K562 treated with DMSO at 1 percent for 4 hours (cell line): ENCODE data around the gene RND1. TPM values are rescaled to one million over a fixed set of nuclear protein-coding genes. Genes with fewer than 3 reads are reported as not detected.

Source experiments
- total RNA-seq: library from RNA; unstranded; fragments of 300-600 nt; gene quantifications from 2 replicates; pipeline ENCODE4 v1.2.3, GENCODE V29; 2022; ENCODE audit not compliant: insufficient read depth

Gene RND1
- 1.8 and 1.9 TPM in 2 replicates for total RNA-seq

DNA sequence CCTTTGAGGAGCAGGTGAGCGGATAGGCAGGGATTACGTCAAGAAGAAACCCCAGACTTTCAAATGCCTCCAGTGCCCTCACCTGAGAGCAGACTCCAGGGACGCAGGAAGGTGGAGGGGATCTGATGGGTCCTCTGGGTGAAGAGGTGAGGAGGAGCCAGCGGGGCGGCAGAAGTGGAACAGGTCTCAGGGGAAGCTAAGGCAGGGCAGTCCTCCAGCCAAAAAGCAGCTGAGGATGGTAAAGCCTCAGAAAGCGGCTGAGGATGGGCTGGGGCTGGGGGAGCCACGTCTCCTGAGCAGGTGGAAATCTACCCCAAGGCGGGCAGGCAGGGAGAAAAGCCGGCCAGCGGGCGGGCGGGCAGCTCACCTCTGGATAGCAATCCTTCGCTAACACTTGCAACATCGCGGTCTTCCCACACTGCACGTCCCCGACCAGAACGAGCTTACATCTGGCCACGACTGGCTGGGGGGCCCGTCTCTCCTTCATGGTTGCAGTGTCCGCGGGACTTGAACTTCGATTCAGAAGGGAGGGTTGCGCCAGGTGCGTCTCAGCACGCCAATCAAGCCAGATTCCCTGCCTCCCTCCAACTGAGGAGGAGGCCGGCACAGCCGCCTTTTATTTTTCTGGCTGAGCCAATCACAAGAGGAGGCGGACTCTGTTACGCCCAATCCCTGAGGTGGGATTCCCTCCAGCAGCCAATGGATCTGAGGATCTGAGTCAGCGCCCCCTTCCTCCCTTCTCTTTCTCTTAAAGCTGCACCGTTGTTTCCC is at the start of gene RND1:
RND1 (minus strand) TSS at position 590 of the 771 bp plus-strand sequence; CDS start at position 487, 103 bp downstream.

DNA sequence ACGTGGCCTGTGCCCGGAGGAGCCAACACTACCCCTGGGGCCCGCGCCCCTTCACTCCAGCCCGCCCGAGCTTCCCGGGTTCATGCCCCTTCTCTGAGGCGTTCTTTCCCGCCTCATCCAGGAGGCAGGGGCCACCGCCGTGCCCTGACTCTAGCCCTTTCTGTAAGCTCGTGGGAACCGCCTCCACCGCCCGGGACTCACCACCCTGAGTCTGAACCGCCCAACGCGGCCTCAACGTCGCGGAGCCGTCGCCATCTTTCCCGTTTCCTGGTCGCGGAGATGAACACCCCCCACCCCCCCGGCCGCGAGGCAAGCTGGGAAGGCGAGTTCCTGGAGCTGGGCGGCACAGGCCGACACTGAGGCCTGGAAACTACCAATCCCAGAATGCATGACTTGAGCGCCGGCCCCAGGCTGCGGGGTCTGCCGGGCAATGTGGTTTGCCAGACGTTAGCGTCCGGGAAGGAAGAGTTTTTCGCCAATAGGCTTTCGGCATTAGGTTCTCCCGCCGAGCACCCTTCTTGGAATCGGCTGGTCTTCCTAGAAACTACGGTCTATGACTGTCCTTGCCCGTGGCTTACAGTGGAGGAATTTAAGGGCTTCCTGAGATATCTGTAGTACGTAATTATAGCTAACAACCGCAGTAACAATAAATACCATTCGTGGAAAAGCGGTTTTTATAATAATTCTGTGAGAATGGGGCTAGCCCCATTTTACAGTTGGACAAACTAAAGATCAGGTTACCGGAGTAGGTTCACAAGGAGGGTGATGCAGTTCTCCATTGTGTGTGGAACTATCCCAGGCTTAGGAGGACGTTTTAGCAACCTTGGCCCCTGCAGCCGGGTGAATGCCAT is 13.6 kb downstream of the RND1 start, which contains the start of gene DDX23:
DDX23 (minus strand) TSS at position 281 of the 851 bp plus-strand sequence. CDS start 6,381 bp downstream, outside the sequence.

DNA sequence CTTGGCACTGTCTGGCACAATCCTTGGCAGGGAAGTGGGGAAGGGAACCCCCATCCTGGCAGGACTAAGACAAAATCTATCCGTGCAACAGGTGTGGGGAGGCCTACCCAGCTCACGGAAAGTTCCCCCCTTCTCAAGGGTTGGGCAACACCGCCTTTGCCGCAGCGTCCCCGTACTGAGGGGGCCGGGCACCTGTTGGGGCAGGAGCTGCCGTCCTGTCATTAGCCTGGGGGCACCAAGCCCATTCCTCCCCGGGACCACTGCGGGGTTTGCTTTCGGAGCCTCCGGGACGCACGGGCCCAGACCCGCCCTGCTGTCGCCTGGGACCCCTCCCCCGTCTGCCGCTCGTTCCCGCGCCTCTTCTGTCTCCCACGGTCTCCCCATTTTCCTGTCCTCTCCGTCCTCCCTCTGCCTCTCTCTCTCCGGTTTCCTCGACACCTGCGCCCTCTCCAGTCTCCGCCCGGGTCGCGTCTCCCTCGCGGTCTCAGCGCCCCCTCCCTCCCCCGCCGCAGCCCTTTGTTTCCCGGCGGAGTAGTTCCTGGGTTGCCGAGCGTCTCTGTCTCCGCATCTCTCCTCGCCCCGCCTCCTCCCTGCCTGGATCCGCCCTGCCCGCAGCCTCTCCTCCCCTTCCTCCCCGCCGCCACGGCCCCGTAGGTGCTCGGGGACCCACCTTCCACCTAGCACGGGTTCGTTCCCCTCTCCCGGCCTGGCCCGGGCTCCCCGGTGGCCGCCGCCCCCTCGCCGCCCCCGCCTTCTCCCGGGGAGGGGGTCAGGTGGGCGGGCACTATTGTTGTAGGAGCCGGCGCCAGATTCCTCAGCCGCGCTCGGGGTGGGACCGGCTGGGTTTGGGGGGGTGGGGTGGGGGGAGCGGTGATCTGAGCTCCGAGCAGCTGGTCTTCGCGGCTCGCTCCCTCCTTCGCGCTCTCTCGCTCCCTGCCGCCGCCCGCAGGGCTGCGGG is 47.5 kb downstream of the RND1 start, which contains the start of gene CACNB3:
CACNB3 (plus strand) TSS at position 624 of the 958 bp plus-strand sequence. CDS start 434 bp downstream, outside the sequence.

Other genes starting within 250 kb of the RND1 start
- gene KANSL2, start 183.6 kb downstream of the RND1 start, total RNA-seq, result 25.6 and 33.3 TPM in 2 replicates
- 13.2 and 19.5 TPM in 2 replicates for gene CCNT1, start 149.2 kb downstream of the RND1 start, total RNA-seq
- 0.46 and 0.79 TPM in 2 replicates for gene ADCY6, start 76.8 kb downstream of the RND1 start, total RNA-seq
- gene CACNB3, start 47.4 kb downstream of the RND1 start, total RNA-seq, result 1.4 and 2.4 TPM in 2 replicates
- 61.7 and 73.8 TPM in 2 replicates for gene DDX23, start 13.7 kb downstream of the RND1 start, total RNA-seq
- 4.6 and 8.3 TPM in 2 replicates for gene FKBP11, start 59.6 kb upstream of the RND1 start, total RNA-seq
- gene ARF3, start 91.6 kb upstream of the RND1 start, total RNA-seq, result 50.5 and 56.3 TPM in 2 replicates
- 0.31 TPM in 1 of 2 replicates, not detected in the other for gene WNT10B, start 105.9 kb upstream of the RND1 start, total RNA-seq
- gene WNT1, start 112.5 kb upstream of the RND1 start, total RNA-seq, result not detected in 2 replicates
- 0.73 and 1.4 TPM in 2 replicates for gene DDN, start 133.5 kb upstream of the RND1 start, total RNA-seq
- gene PRKAG1, start 152.9 kb upstream of the RND1 start, total RNA-seq, result 60.7 and 65.8 TPM in 2 replicates
- 31.9 and 41.7 TPM in 2 replicates for gene KMT2D, start 194.9 kb upstream of the RND1 start, total RNA-seq
- 14.1 and 17.7 TPM in 2 replicates for gene RHEBL1, start 204.1 kb upstream of the RND1 start, total RNA-seq
- gene DHH, start 228.9 kb upstream of the RND1 start, total RNA-seq, result 3.8 and 4.5 TPM in 2 replicates
- 23.6 and 30.6 TPM in 2 replicates for gene LMBR1L, start 245.0 kb upstream of the RND1 start, total RNA-seq